ENCODE measurements around the gene FUT6.
"Not testable (repeated sequence)": the region's sequence is repeated elsewhere in the genome, so short reads cannot be mapped to it uniquely, and the experiment has no call there.

The FUT6 gene

DNA sequence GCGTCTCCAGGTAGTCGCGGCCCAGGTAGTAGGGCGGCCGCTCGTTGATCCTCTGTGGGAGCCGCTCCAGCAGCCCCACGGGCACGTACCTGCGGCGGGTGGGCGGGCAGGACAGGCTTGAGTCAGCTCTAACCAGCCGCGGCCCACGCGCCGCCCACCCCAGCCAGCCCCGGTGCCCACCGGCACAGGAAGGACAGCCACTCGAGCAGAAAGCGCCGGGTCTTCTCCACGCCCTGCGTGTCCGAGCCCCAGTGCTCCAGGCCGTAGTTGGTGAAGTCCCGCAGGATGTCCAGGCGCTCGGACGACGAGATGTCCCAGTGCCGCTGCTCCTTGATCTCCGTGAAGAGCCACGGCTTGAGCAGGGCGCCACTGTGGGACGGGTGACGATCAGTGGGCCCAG, 54.1 kb downstream of the FUT6 start:
- DNase-seq (ENCODE audit: low read depth): no peak

DNA sequence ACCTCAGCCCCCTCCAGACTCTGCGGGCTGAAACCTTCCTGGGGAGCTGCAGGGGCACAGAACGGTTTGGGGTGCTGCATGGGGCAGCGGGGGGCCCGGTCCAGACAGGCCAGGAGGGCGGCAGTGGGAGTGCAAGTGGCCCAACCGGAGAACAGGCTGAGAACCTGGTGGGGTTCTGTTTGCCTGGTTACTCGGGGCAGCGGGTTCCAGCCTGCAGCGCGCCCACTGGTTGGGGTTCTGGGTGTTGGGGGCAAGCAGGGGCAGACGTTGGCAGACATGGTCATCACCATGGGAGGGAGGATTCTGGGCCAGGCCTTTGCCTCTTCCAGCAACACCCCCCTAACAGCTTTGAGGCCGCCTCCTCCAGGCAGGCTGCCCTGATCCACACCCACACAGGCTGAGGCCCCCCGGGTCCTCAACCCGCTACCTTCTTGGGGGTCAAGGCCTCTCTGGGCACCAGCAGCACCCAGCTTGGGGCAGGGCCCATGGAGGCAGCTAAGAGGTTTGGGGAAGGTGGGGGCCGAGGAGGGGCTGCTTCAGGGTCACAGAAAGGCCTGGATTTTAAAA, 54.8 kb downstream of the FUT6 start, which contains the start of gene PRR22:
Gene PRR22 (minus strand): TSS at position 166 of the 567 bp plus-strand sequence. CDS start 86 bp downstream, at position 80.
- DNase-seq (ENCODE audit: low read depth): no peak

DNA sequence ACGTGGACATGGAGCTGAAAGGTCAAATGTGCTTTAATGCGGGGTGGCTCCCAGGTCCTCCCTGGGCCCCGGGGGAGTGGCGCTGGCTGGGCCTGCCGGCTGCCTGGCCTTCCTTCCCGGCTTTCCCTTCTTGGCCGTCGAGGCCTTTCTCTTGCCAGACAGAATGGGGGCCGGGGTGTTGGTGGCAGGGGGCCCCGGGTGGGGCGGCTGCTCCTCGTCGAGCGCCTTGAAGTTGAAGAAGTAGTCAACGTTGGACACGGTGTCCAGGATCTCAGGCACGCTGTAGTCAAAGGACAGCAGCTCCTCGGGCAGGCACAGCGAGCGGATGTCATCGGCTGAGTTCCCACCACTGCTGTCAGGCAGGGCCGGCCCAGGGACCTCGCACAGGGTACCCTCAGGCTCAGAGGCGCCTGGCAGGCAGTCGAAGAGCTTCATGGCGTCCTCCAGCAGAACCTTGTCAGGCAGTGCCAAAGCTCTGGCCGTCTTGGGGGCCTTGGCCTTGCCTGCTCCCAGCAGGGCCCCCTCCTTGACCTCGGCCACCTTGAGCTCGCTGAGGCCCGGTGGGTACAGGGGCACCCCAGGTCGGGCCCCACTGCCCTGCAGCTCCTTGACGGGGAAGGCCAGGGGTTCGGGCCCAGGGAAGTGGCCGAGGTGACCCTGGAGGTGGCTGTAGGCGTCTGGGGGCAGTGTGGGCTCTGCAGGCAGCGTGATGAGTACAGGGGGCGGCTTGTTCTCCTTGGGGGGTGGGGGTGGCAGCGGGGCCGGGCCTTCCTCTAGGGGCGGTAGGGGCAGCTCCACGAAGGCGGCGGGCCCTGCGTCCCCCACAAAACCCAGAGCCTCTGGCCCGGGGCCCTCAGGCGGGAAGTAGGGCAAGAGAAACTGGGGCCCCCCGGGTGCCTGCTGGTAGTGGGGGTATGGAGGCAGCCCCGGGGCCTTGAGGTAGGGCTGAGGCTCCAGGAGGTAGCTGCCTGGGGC, 56.3 kb downstream of the FUT6 start:
- no peak for DNase-seq (ENCODE audit: low read depth)

DNA sequence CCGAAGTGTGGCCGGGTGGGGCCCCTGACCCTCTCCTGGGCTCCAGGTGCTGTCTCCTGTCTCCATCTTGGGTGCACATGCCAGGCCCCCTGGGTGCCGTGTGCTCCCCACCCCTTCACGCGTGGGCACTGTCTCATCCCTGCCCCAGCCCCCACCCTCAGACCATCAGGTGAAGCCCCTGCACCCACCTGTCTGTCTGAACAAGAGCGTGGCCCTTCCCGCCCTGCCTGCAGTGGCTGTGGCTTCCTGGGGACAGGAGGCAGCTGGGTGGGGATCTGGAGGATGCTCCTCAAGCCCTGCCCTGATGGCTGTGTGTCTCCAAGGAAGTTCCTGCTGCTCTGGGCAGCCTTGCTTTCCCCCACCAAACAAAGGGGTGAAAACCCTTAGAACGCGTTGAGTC, 57.2 kb downstream of the FUT6 start:
- DNase-seq (ENCODE audit: low read depth): no peak

DNA sequence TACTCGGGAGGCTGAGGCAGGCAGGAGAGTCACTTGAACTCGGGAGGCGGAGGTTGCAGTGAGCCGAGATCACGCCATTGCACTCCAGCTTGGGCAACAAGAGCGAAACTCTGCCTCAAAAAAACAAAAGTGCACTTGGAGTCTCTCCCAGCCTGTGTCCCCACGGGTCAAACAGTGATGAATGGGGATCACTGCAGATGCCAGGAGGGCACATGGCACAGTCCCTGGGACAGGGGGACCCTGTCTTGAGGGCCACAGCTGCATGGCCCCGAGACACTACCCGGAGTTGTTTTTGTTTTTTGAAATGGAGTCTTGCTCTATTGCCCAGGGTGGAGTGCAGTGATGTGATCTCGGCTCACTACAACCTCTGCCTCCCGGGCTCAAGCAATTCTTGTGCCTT, 58.6 kb downstream of the FUT6 start:
- not testable (repeated sequence) for DNase-seq (ENCODE audit: low read depth)

Measured in activated T-cell treated with anti-CD3 and anti-CD28 coated beads for 1 hour (primary cell).